ENCODE data around the gene EFCAB6. TPM values are rescaled to one million over a fixed set of nuclear protein-coding genes. Genes with fewer than 3 reads are reported as not detected.

EFCAB6 gene
- total RNA-seq, 1 experiment from 2014 or later: 0.40 TPM

- Mint-ChIP-seq H3K36me3 (ENCODE audit: insufficient read depth, unreplicated experiment) (no peaks in the 10 kb centered on the region), H3K4me1 (ENCODE audit: insufficient read depth, unreplicated experiment) (no peaks in the 10 kb centered on the region), H3K9me3 (ENCODE audit: unreplicated experiment) (peaks cover 1% of the 10 kb centered on the region), H3K27ac (ENCODE audit: low read depth, unreplicated experiment) (no peak overlapping the region), H3K4me3 (ENCODE audit: unreplicated experiment) (no peak overlapping the region), H3K27me3 (ENCODE audit: insufficient read depth, unreplicated experiment) (peaks cover 20% of the 10 kb centered on the region)
- CTCF ChIA-PET: interaction anchor here (0.6 to 0.8 kb wide), 2 partner anchors 18 to 35 kb away, joined by 3 to 5 read pairs; no protein-coding TSS in a partner anchor
- intact Hi-C loops (cut with micrococcal nuclease): no loop called here
- POLR2A ChIA-PET: interaction anchor here (0.6 kb wide), 1 partner anchor 341 kb away, joined by 3 read pairs; no protein-coding TSS in a partner anchor
- no peak for TF ChIP-seq CTCF (IDR thresholded peaks at IDR 0.05; ENCODE audit: unreplicated experiment)
- no TSS peak for BruUV-seq (replicated peaks)
- DNase-seq (ENCODE audit: unreplicated experiment): no peak
These were observed 16.8 kb downstream of the EFCAB6 start for GRCh38 chr22:43795320-43795719.

- Mint-ChIP-seq H3K36me3 (ENCODE audit: insufficient read depth, unreplicated experiment) (no peaks in the 10 kb centered on the region), H3K9me3 (ENCODE audit: unreplicated experiment) (no peaks in the 10 kb centered on the region), H3K4me1 (ENCODE audit: insufficient read depth, unreplicated experiment) (no peaks in the 10 kb centered on the region), H3K27me3 (ENCODE audit: insufficient read depth, unreplicated experiment) (peaks cover 12% of the 10 kb centered on the region), H3K4me3 (ENCODE audit: unreplicated experiment) (no peak overlapping the region), H3K27ac (ENCODE audit: low read depth, unreplicated experiment) (no peak overlapping the region)
- no peak for DNase-seq (ENCODE audit: unreplicated experiment)
- intact Hi-C loops (cut with micrococcal nuclease): no loop called here
- ChIA-PET POLR2A (no interaction called here), CTCF (no interaction called here)
- BruUV-seq (replicated peaks): no TSS peak
- TF ChIP-seq CTCF (IDR thresholded peaks at IDR 0.05; ENCODE audit: unreplicated experiment): no peak
These were observed 19.2 kb downstream of the EFCAB6 start for GRCh38 chr22:43792905-43793304.

GRCh38 chr22:43789452-43789851 lies 22.7 kb downstream of the EFCAB6 start:
- H3K27ac Mint-ChIP-seq (ENCODE audit: low read depth, unreplicated experiment): peak overlapping the region; percentile 55
- BruUV-seq (replicated peaks): no TSS peak
- POLR2A ChIA-PET: interaction anchor here (0.6 to 1.2 kb wide), 4 partner anchors 23 to 165 kb away, joined by 3 to 4 read pairs (median 3); partner anchors contain the start of gene EFCAB6
- no peak overlapping the region for H3K4me3 Mint-ChIP-seq (ENCODE audit: unreplicated experiment)
- no peaks in the 10 kb centered on the region for H3K9me3 Mint-ChIP-seq (ENCODE audit: unreplicated experiment)
- H3K4me1 Mint-ChIP-seq (ENCODE audit: insufficient read depth, unreplicated experiment): no peaks in the 10 kb centered on the region
- CTCF ChIA-PET: interaction anchor here (0.6 to 0.7 kb wide), 2 partner anchors 9 to 81 kb away, joined by 3 read pairs; no protein-coding TSS in a partner anchor
- no peaks in the 10 kb centered on the region for H3K36me3 Mint-ChIP-seq (ENCODE audit: insufficient read depth, unreplicated experiment)
- H3K27me3 Mint-ChIP-seq (ENCODE audit: insufficient read depth, unreplicated experiment): no peaks in the 10 kb centered on the region
- intact Hi-C loops (cut with micrococcal nuclease): no loop called here
- TF ChIP-seq CTCF (IDR thresholded peaks at IDR 0.05; ENCODE audit: unreplicated experiment): no peak
- DNase-seq (ENCODE audit: unreplicated experiment): peak; percentile 72

- no peaks in the 10 kb centered on the region for H3K4me1 Mint-ChIP-seq (ENCODE audit: insufficient read depth, unreplicated experiment)
- ChIA-PET POLR2A (no interaction called here), CTCF (no interaction called here)
- intact Hi-C loops (cut with micrococcal nuclease): no loop called here
- no peaks in the 10 kb centered on the region for H3K27me3 Mint-ChIP-seq (ENCODE audit: insufficient read depth, unreplicated experiment)
- TF ChIP-seq CTCF (IDR thresholded peaks at IDR 0.05; ENCODE audit: unreplicated experiment): no peak
- DNase-seq (ENCODE audit: unreplicated experiment): peak; percentile 21
- H3K27ac Mint-ChIP-seq (ENCODE audit: low read depth, unreplicated experiment): no peak overlapping the region
- H3K9me3 Mint-ChIP-seq (ENCODE audit: unreplicated experiment): no peaks in the 10 kb centered on the region
- H3K36me3 Mint-ChIP-seq (ENCODE audit: insufficient read depth, unreplicated experiment): peaks cover 4% of the 10 kb centered on the region
- no peak overlapping the region for H3K4me3 Mint-ChIP-seq (ENCODE audit: unreplicated experiment)
- no TSS peak for BruUV-seq (replicated peaks)
These were observed 28.3 kb downstream of the EFCAB6 start for GRCh38 chr22:43783777-43784176.

Measured in MCF 10A (cell line).